Keratinocyte (primary cell): ENCODE data around the gene STRBP. TPM values are rescaled to one million over a fixed set of nuclear protein-coding genes. Genes with fewer than 3 reads are reported as not detected.

Experiments used
- DNase-seq: peaks from one replicate; pipeline ENCODE4 v3.0.0-alpha.2; 2011; ENCODE audit warnings: low read depth, missing footprints, low spot score
- FAIRE-seq: peaks from 2 replicates; lab custom pipeline; 2011; peaks lifted over from hg19 to GRCh38; lab: Jason Lieb, UNC
- H2AFZ ChIP-seq: 2 replicates; pipeline ENCODE4 v1.6.0; 2012; ENCODE audit warnings: low read length, control low read depth, inconsistent platforms; ENCODE audit not compliant: control insufficient read depth
- H3K27ac ChIP-seq: 2 replicates; pipeline ENCODE4 v1.5.1; 2011; ENCODE audit warnings: low read length; ENCODE audit not compliant: control insufficient read depth, insufficient read depth
- H3K27me3 ChIP-seq: 3 replicates; pipeline ENCODE4 v1.6.0; 2011; ENCODE audit warnings: low read length; ENCODE audit not compliant: control insufficient read depth, insufficient read depth; ENCODE audit errors: extremely low read depth
- H3K36me3 ChIP-seq, 2 experiments: 2 replicates in 1 of 2; 3 replicates in 1 of 2; pipeline ENCODE4 v1.5.1; 2011; ENCODE audit warnings: low read length in 2 of 2, mild to moderate bottlenecking in 1 of 2; ENCODE audit not compliant: control insufficient read depth in 2 of 2, insufficient read depth in 2 of 2; ENCODE audit errors: extremely low read depth in 1 of 2
- H3K4me1 ChIP-seq: 3 replicates; pipeline ENCODE4 v1.5.1; 2011; ENCODE audit warnings: low read length; ENCODE audit not compliant: control insufficient read depth, insufficient read depth; ENCODE audit errors: extremely low read depth
- H3K4me2 ChIP-seq: 3 replicates; pipeline ENCODE4 v1.6.0; 2011; ENCODE audit warnings: low read depth, low read length; ENCODE audit not compliant: control insufficient read depth, insufficient read depth; ENCODE audit errors: extremely low read depth
- H3K4me3 ChIP-seq, 3 experiments: fragments of 200-600 bp in 1 of 3; sonication (generic) in 1 of 3; 2 replicates in 2 of 3; 3 replicates in 1 of 3; pipeline ENCODE4 v1.5.1; 2011 to 2016; ENCODE audit warnings: low read length in 3 of 3, mild to moderate bottlenecking in 3 of 3, control low read depth in 2 of 3, inconsistent platforms in 1 of 3, low read depth in 1 of 3, mixed read lengths in 1 of 3, mixed run types in 1 of 3, moderate library complexity in 1 of 3; ENCODE audit not compliant: control insufficient read depth in 2 of 3, insufficient read depth in 2 of 3; ENCODE audit errors: extremely low read depth in 1 of 3
- H3K79me2 ChIP-seq: 2 replicates; pipeline ENCODE4 v1.6.0; 2012; ENCODE audit warnings: low read length; ENCODE audit not compliant: control insufficient read depth, insufficient read depth
- H3K9ac ChIP-seq: 3 replicates; pipeline ENCODE4 v1.6.0; 2011; ENCODE audit warnings: low read length; ENCODE audit not compliant: control insufficient read depth, insufficient read depth; ENCODE audit errors: extremely low read depth
- H3K9me1 ChIP-seq: 3 replicates; pipeline ENCODE4 v1.6.0; 2011; ENCODE audit warnings: low read length; ENCODE audit not compliant: control insufficient read depth, insufficient read depth; ENCODE audit errors: extremely low read depth
- H3K9me3 ChIP-seq: 2 replicates; pipeline ENCODE4 v1.5.1; 2012; ENCODE audit warnings: low read depth, low read length; ENCODE audit not compliant: control insufficient read depth
- H4K20me1 ChIP-seq: 3 replicates; pipeline ENCODE4 v1.6.0; 2011; ENCODE audit warnings: low read length; ENCODE audit not compliant: control insufficient read depth, insufficient read depth; ENCODE audit errors: extremely low read depth
- EZH2 ChIP-seq: IDR thresholded peaks from one replicate; pipeline ENCODE4 v1.6.1; 2012; ENCODE audit warnings: inconsistent platforms, mild to moderate bottlenecking, low read length, moderate library complexity
- dilution Hi-C: fragments of 300-500 bp; cut with MboI; formaldehyde crosslinking; loops from one replicate; pipeline ENCODE4 v1.7.0; 2020; ENCODE audit warnings: low sequenced_read_pairs; ENCODE audit not compliant: extremely low pct_ligation_motif_present
- polyA plus RNA-seq, 5 experiments: library from polyadenylated mRNA; depleted of rRNA in 3 of 5; stranded (reverse) in 3 of 5; stranded (forward) in 1 of 5; unstranded in 1 of 5; fragments of >200 nt; gene quantifications; 1 replicate in 1 of 5; 2 replicates in 3 of 5; 3 replicates in 1 of 5; pipeline versions ENCODE4 v1.2.1 to v1.2.3, GENCODE V29; 2011 to 2012; ENCODE audit warnings: missing spikeins in 2 of 5, low read depth in 1 of 5, low replicate concordance in 1 of 5
- TF ChIP-seq, protein P1 (sequence below), 3 experiments: IDR thresholded peaks in 1 of 3; conservative IDR thresholded peaks in 1 of 3; optimal IDR thresholded peaks in 1 of 3; 2 replicates in 2 of 3; 3 replicates in 1 of 3; pipeline versions ENCODE3 to v1.5.1; 2011; ENCODE audit warnings: low read length in 3 of 3, mild to moderate bottlenecking in 3 of 3, moderate library complexity in 2 of 3, control low read depth in 1 of 3, inconsistent platforms in 1 of 3; ENCODE audit not compliant: insufficient read depth in 2 of 3; ENCODE audit errors: extremely low read depth in 1 of 3

Gene STRBP
- polyA plus RNA-seq, 1 donor (not counting 4 experiments of a cell fraction or from before 2014, with no cell fraction given): 11.3 TPM

- Histone ChIP-seq H3K79me2 (no peaks in the 10 kb centered on the region), H3K27me3 (no peaks in the 10 kb centered on the region), H3K9me1 (no peaks in the 10 kb centered on the region), H3K4me3 (no peak overlapping the region), H3K9me3 (no peaks in the 10 kb centered on the region), H3K36me3 (peaks cover 15 to 21% of the 10 kb centered on the region in 2 experiments), H4K20me1 (no peaks in the 10 kb centered on the region), H3K9ac (no peak overlapping the region), H3K27ac (no peak overlapping the region), H3K4me2 (no peak overlapping the region), H2AFZ (no peak overlapping the region), H3K4me1 (no peaks in the 10 kb centered on the region)
- dilution Hi-C loops: no loop called here
- FAIRE-seq (no peak), DNase-seq (no peak)
- no peak for TF ChIP-seq EZH2
- TF ChIP-seq, protein P1, sequence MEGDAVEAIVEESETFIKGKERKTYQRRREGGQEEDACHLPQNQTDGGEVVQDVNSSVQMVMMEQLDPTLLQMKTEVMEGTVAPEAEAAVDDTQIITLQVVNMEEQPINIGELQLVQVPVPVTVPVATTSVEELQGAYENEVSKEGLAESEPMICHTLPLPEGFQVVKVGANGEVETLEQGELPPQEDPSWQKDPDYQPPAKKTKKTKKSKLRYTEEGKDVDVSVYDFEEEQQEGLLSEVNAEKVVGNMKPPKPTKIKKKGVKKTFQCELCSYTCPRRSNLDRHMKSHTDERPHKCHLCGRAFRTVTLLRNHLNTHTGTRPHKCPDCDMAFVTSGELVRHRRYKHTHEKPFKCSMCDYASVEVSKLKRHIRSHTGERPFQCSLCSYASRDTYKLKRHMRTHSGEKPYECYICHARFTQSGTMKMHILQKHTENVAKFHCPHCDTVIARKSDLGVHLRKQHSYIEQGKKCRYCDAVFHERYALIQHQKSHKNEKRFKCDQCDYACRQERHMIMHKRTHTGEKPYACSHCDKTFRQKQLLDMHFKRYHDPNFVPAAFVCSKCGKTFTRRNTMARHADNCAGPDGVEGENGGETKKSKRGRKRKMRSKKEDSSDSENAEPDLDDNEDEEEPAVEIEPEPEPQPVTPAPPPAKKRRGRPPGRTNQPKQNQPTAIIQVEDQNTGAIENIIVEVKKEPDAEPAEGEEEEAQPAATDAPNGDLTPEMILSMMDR (optimal IDR thresholded peaks at IDR 0.05 in 1 of 3, IDR thresholded peaks at IDR 0.05 in 1 of 3, conservative IDR thresholded peaks at IDR 0.05 in 1 of 3; ENCODE audit: extremely low read depth in 1 of 3, insufficient read depth in 2 of 3, low read length in 3 of 3): no peak
Observed at GRCh38 chr9:123084256-123084655, 184.1 kb downstream of the STRBP start.

DNA sequence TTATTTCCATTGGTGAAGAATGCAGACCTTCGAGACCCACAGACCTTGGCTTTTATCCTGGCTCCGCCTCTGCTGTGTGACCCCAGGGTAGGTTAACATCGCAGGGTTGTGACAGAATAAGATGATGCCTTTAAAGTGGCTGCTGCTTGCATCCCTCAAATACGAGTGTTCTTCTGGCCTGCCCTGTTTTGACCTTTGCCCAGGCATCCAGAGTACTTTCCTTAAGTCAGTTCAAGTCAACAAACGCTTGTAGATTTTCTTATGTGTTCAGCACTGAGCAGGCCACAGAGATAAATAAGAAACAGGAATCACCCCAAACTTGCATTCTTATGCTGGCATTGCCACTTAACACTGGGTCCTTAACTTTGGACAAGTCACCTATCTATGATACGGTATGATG lies 184.7 kb downstream of the STRBP start:
- no peak for DNase-seq
- Histone ChIP-seq H3K9me3 (no peaks in the 10 kb centered on the region), H3K9me1 (no peaks in the 10 kb centered on the region), H3K27me3 (no peaks in the 10 kb centered on the region), H4K20me1 (no peaks in the 10 kb centered on the region), H3K36me3 (peaks cover 12 to 21% of the 10 kb centered on the region in 2 experiments), H3K4me1 (no peaks in the 10 kb centered on the region), H3K4me3 (no peak overlapping the region), H3K4me2 (no peak overlapping the region), H3K9ac (no peak overlapping the region), H3K27ac (no peak overlapping the region), H2AFZ (no peak overlapping the region), H3K79me2 (no peaks in the 10 kb centered on the region)
- no peak for TF ChIP-seq EZH2
- TF ChIP-seq, protein P1 (optimal IDR thresholded peaks at IDR 0.05 in 1 of 3, IDR thresholded peaks at IDR 0.05 in 1 of 3, conservative IDR thresholded peaks at IDR 0.05 in 1 of 3; ENCODE audit: extremely low read depth in 1 of 3, insufficient read depth in 2 of 3, low read length in 3 of 3): no peak
- no peak for FAIRE-seq
- dilution Hi-C loops: no loop called here
